Right hindlimb (tissue), 1 donor: Measurements from ENCODE around the gene DDX41.

ENCODE experiments used
- DNase-seq: peaks from one replicate; pipeline ENCODE4 v3.0.0-alpha.2; 2018

DDX41 gene

DNA sequence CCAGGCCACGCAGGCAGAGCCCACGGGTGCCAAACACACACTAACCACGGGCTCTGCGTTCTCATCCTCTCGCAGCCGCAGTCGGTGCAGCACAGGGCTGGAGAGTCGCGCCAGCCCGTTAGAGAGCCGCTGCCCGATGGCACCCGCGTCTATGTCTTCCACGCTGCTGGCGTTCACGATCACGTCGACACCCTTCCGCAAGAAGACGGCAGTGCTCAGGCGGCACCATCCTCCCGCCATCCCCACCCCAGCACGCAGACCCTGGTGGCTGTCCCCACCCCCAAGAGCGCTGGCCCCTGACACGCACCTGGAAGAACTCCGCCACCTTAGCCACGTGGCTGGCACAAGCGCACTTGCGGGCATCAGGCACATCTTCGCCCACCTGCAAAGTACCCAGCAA is 49.3 kb downstream of the DDX41 start:
- DNase-seq = no peak

DNA sequence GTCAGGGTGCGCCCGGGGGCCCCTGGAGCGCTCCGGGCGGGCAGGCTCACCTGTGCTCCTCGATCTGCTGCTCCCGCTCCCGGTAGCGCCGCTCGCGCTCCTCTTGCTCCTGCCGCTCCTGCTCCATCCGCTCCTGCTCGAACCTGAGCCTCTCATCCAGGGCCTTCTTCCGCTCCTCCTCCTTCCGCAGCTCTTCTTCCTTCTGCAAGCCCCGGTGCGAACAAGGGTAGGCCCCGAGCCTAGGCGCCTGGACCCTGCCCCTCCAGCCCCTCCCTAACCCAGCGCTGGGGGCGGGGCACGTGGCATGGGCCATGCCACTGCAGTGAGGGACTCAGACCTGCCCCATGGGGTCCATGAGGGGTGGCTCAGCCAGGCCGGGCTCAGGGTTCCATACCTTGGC is 49.9 kb downstream of the DDX41 start:
- DNase-seq = no peak

DNA sequence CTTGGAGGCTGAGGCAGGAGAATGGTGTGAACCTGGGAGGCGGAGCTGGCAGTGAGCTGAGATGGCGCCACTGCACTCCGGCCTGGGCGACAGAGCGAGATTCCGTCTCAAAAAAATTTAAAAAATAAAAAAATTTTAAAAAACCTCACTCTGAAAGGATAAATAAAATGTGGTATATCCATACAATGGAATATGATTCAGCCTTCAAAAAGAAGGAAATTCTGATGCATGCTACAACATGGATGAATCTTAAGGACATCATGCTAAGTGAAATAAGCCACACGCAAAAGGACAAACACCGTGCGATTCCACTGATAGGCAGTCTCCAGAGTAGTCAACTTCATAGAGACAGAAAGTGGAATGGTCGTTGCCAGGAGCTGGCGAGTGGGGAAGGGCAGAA is 51.7 kb downstream of the DDX41 start:
- DNase-seq = no peak

DNA sequence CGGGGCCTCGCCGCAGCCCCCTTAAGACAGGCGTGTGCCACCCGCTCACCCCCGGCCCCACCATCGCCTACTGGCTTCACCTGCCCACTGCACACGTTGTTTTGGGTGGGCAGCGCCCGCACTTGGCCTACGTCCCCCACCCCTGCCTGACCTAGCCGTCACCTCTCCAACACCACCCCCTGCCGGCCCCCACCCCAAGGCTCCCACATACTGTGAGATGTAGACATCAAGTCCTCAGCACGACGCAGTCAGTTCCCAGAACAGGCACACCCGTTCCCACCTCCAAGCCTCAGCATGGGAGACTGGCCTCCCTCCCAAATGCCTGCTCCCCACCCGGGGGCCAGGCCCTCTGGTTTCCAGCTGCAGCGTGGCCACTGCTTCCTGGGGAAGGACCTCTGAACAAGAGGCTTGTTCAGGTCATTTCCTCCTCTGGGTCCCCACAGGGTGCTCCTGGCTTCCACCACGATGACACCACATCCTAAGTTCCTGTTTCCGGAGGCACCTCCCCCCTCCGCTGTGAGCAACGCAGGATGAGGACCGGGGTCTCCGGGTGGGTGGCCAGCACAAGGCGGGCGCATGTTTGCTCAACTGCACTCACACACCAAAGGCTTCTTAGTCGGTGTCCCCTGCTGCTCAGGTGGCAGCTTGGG is 54.6 kb downstream of the DDX41 start:
- peak; percentile 47 for DNase-seq
